ENCODE measurements around the gene LSM2.

LSM2 gene

DNA sequence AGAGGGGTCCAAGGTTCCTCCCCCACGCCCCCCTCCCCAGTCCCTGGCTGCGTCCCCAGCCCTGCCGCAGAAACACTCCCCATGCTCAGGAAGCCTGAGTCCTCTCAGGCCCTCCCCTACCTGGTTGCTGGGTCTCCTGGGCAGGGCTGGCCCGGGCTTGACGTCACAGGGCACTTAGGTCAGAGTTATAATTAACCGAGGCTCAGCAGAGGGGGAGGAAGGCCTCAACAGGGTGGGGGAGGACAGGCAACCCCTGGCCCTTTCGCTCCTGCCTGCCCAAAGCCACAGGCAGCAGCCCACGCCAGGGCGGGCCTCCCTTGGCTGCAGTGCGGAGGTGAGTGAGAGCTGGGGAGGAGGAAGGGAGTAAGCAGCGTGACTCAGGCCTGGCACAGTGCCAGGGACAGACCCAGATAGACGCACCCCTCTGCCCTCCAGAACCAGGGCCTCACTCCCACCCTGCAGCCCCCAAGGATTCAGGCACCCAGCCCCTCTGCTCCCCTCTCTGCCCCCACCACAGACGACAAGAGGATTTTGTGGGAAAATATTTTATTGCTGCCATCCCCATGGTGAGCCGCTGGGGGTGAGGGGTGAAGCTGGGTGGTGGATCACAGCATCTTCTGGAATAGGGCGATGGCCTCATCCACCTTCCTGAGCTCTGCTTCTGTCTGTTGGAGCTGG, 29.6 kb downstream of the LSM2 start, which contains the start of gene VWA7:
VWA7 (minus strand) TSS at position 340 of the 678 bp plus-strand sequence. CDS start 549 bp downstream, outside the sequence.
- peak within 1 kb of the TSS; percentile 37 to 48 for H3K4me3 ChIP-seq (ENCODE audit: low read depth in 1 of 2, low read length in 2 of 2)
- peaks cover 22 to 36% of the 10 kb centered on the region in 2 donors for H3K36me3 ChIP-seq (ENCODE audit: control insufficient read depth in 1 of 2, insufficient read depth in 2 of 2, low read length in 2 of 2)
- peak within 1 kb of the TSS; percentile 65 for H3K27ac ChIP-seq (ENCODE audit: low read depth, low read length)
- no peaks in the 10 kb centered on the region for H3K27me3 ChIP-seq (ENCODE audit: control insufficient read depth in 1 of 2, insufficient read depth in 2 of 2, low read length in 2 of 2)
- H3K9ac ChIP-seq (ENCODE audit: low read depth in 1 of 2, low read length in 2 of 2) = peak within 1 kb of the TSS; percentile 57 to 68
- H3K9me3 ChIP-seq (ENCODE audit: control insufficient read depth in 1 of 2, low read length in 2 of 2) = no peaks in the 10 kb centered on the region
- peaks cover 32 to 35% of the 10 kb centered on the region in 2 donors for H3K4me1 ChIP-seq (ENCODE audit: control insufficient read depth in 1 of 2, insufficient read depth in 2 of 2, low read length in 2 of 2)

DNA sequence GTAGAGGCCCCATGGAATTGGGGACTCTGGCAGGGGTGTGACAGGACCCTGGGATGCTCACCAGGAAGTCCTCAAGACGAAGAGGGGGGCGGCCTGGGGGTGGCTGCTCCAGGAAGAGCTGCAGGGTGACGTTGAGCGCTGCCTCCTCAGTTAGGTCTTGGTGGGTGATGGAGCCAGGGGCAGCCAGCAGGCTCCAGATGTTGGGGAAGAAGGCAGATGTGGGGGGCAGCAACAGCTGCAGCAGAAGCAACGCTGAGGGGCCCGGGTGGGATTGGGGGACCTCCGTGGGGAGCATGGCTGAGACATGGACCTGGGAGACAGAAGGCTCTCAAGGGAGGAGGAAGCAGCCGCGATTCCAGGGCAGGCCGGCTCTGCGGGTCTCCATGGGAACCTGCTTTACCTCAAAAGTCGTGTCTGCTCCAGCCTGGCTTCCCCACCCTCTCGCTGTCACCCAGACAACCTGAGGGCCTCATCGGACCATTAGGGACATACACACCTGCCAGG, 30.2 kb downstream of the LSM2 start:
- Histone ChIP-seq H3K27ac (ENCODE audit: low read depth, low read length) (peak overlapping the region; percentile 65), H3K27me3 (ENCODE audit: control insufficient read depth in 1 of 2, insufficient read depth in 2 of 2, low read length in 2 of 2) (no peaks in the 10 kb centered on the region), H3K4me1 (ENCODE audit: control insufficient read depth in 1 of 2, insufficient read depth in 2 of 2, low read length in 2 of 2) (peaks cover 32 to 35% of the 10 kb centered on the region in 2 donors), H3K4me3 (ENCODE audit: low read depth in 1 of 2, low read length in 2 of 2) (peak overlapping the region; percentile 37 to 48), H3K36me3 (ENCODE audit: control insufficient read depth in 1 of 2, insufficient read depth in 2 of 2, low read length in 2 of 2) (peaks cover 16 to 30% of the 10 kb centered on the region in 2 donors), H3K9ac (ENCODE audit: low read depth in 1 of 2, low read length in 2 of 2) (peak overlapping the region; percentile 57 to 68), H3K9me3 (ENCODE audit: control insufficient read depth in 1 of 2, low read length in 2 of 2) (no peaks in the 10 kb centered on the region)

DNA sequence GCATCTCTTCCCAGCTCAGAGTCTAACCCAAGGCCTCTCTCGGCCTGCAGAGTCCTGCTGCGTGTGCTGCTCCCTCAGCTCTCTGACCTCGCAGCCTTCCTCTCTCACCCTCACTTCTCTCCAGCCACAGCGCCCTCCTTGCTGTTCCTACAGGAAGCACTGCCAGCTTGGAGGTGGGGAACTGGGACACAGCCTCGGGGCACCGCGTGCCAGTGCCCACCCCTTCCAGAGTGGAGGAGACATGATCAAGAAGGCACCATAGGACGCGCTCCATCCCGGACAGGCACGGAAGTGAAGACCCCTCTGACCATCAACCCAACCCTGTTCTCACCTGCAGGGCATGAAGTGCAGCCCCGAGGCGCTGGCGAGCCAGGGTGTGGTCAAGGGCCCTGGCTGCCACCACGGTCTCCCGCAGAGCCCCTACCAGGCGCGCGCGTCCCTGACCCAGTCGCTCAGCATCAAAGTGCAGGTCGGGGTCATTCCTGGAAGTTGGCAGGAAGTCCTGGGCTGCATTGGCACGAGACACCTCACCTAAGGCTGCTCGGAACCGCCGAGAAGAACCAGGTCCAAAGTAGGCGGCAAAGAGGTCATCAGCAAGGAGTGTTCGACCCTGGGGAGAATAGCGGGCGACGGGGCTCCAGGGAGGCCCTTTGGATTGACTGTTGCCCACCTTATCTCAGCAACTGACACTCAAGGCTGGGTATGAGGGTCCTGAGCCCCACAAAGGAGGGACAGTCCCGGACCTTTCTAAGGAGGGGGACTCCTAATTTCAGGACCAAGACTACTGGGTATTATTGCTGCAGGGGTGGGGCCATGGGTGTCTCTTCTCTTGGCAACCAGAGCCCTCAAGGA, 30.9 kb downstream of the LSM2 start:
- no peaks in the 10 kb centered on the region for H3K27me3 ChIP-seq (ENCODE audit: control insufficient read depth in 1 of 2, insufficient read depth in 2 of 2, low read length in 2 of 2)
- no peaks in the 10 kb centered on the region for H3K9me3 ChIP-seq (ENCODE audit: control insufficient read depth in 1 of 2, low read length in 2 of 2)
- H3K27ac ChIP-seq (ENCODE audit: low read depth, low read length) = no peak overlapping the region
- H3K9ac ChIP-seq (ENCODE audit: low read depth in 1 of 2, low read length in 2 of 2) = peak overlapping the region; percentile 57 to 68
- H3K4me1 ChIP-seq (ENCODE audit: control insufficient read depth in 1 of 2, insufficient read depth in 2 of 2, low read length in 2 of 2) = peaks cover 32 to 35% of the 10 kb centered on the region in 2 donors
- peaks cover 11 to 23% of the 10 kb centered on the region in 2 donors for H3K36me3 ChIP-seq (ENCODE audit: control insufficient read depth in 1 of 2, insufficient read depth in 2 of 2, low read length in 2 of 2)
- peak overlapping the region; percentile 37 to 48 for H3K4me3 ChIP-seq (ENCODE audit: low read depth in 1 of 2, low read length in 2 of 2)

DNA sequence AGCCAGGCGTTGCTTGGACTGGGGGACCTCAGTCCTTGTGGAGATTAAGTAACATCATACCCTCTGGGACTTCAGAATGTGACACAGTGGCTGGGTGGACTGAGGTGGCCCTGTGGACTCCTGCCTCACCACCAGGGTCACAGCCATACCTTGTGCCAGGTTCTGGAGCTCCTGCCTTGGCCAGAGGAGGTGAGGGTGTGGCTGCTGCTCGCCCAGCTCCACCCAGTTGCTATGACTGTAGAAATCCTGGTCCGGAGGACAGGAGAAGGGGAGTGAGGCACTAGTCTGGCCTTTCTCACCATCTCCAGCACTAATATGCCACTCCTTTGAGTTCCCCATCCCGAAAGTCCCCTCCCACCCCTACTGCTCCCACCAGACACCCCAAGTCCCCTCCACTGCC, 31.6 kb downstream of the LSM2 start:
- Histone ChIP-seq H3K9ac (ENCODE audit: low read depth in 1 of 2, low read length in 2 of 2) (peak overlapping the region; percentile 33 to 68), H3K9me3 (ENCODE audit: control insufficient read depth in 1 of 2, low read length in 2 of 2) (no peaks in the 10 kb centered on the region), H3K27ac (ENCODE audit: low read depth, low read length) (no peak overlapping the region), H3K27me3 (ENCODE audit: control insufficient read depth in 1 of 2, insufficient read depth in 2 of 2, low read length in 2 of 2) (no peaks in the 10 kb centered on the region), H3K4me3 (ENCODE audit: low read depth in 1 of 2, low read length in 2 of 2) (peak overlapping the region in 1 of 2 donors; percentile 5), H3K36me3 (ENCODE audit: control insufficient read depth in 1 of 2, insufficient read depth in 2 of 2, low read length in 2 of 2) (peaks cover 4 to 16% of the 10 kb centered on the region in 2 donors), H3K4me1 (ENCODE audit: control insufficient read depth in 1 of 2, insufficient read depth in 2 of 2, low read length in 2 of 2) (peaks cover 32 to 35% of the 10 kb centered on the region in 2 donors)

DNA sequence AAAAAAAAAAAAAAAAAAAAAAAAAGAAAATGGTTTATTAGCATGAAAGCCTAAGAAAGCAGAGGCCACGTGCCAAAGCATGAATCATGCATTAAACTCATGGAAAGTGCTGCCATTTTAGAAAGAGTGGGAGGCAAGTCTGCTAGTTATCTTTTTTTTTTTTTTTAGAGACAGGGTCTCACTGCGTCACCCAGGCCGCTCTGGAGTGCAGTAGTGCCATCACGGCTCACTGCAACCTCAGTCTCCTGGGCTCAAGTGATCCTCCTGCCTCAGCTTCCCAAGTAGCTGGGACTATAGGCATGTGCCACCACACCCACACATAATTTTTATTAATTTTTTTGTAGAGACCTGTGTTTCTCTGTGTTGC, 34.8 kb downstream of the LSM2 start:
- Histone ChIP-seq H3K27me3 (ENCODE audit: control insufficient read depth in 1 of 2, insufficient read depth in 2 of 2, low read length in 2 of 2) (no peaks in the 10 kb centered on the region), H3K4me3 (ENCODE audit: low read depth in 1 of 2, low read length in 2 of 2) (no peak overlapping the region), H3K9ac (ENCODE audit: low read depth in 1 of 2, low read length in 2 of 2) (no peak overlapping the region), H3K36me3 (ENCODE audit: control insufficient read depth in 1 of 2, insufficient read depth in 2 of 2, low read length in 2 of 2) (no peaks in the 10 kb centered on the region), H3K9me3 (ENCODE audit: control insufficient read depth in 1 of 2, low read length in 2 of 2) (no peaks in the 10 kb centered on the region), H3K27ac (ENCODE audit: low read depth, low read length) (no peak overlapping the region), H3K4me1 (ENCODE audit: control insufficient read depth in 1 of 2, insufficient read depth in 2 of 2, low read length in 2 of 2) (peaks cover 26 to 31% of the 10 kb centered on the region in 2 donors)

DNA sequence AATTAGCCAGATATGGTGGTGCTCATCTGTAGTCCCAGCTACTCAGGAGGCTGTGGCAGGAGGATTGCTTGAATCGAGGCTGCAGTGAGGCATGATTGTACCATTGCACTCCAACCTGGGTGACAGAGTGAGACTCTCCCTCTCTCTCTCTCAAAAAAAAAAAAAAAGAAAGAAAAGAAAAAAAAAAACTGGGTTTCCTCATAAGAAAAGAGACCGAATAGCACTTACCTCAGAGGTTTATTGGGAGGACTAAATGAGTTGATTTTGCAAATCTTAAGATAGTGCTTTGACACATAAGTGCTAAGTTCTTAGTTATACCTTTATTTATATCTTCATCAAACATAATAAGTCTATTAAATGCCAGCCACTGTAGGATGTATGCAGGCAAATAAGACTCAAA, 35.9 kb downstream of the LSM2 start:
- Histone ChIP-seq H3K9me3 (ENCODE audit: control insufficient read depth in 1 of 2, low read length in 2 of 2) (no peaks in the 10 kb centered on the region), H3K4me1 (ENCODE audit: control insufficient read depth in 1 of 2, insufficient read depth in 2 of 2, low read length in 2 of 2) (peaks cover 15 to 30% of the 10 kb centered on the region in 2 donors), H3K27ac (ENCODE audit: low read depth, low read length) (no peak overlapping the region), H3K4me3 (ENCODE audit: low read depth in 1 of 2, low read length in 2 of 2) (no peak overlapping the region), H3K9ac (ENCODE audit: low read depth in 1 of 2, low read length in 2 of 2) (no peak overlapping the region), H3K36me3 (ENCODE audit: control insufficient read depth in 1 of 2, insufficient read depth in 2 of 2, low read length in 2 of 2) (no peaks in the 10 kb centered on the region), H3K27me3 (ENCODE audit: control insufficient read depth in 1 of 2, insufficient read depth in 2 of 2, low read length in 2 of 2) (no peaks in the 10 kb centered on the region)

DNA sequence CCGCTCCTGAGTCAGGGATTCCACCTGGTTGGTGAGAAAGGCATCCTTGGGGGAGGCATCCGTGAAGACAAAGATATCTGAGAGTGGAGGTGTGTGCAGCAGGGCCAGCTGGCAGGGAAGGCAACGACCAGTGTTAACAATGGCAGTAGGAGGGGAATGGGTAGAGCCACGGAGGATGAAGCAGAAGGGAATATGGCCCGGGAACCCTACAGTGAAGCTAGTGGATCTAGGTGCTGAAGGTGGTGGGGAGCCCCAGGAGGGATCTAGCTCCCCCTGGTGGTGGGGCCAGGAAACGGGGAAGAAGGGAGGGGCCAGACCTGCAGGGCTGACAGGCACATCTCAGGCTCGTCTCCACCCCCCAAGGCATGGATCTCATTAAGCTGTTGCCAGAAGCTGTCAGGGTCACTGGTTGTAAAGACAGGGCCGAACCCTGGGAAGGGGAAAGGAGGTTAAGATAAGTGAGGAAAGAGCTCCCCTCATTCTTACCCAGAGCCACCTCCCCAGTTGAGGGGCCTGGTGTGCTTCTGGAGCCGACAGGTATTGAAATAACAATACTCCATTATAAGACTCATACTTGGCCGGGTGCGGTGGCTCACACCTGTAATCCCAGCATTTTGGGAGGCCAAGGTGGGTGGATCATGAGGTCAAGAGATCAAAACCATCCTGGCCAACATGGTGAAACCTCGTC, 36.9 kb downstream of the LSM2 start:
- no peaks in the 10 kb centered on the region for H3K36me3 ChIP-seq (ENCODE audit: control insufficient read depth in 1 of 2, insufficient read depth in 2 of 2, low read length in 2 of 2)
- H3K4me1 ChIP-seq (ENCODE audit: control insufficient read depth in 1 of 2, insufficient read depth in 2 of 2, low read length in 2 of 2) = peaks cover 5 to 24% of the 10 kb centered on the region in 2 donors
- H3K27me3 ChIP-seq (ENCODE audit: control insufficient read depth in 1 of 2, insufficient read depth in 2 of 2, low read length in 2 of 2) = no peaks in the 10 kb centered on the region
- H3K4me3 ChIP-seq (ENCODE audit: low read depth in 1 of 2, low read length in 2 of 2) = no peak overlapping the region
- no peak overlapping the region for H3K9ac ChIP-seq (ENCODE audit: low read depth in 1 of 2, low read length in 2 of 2)
- H3K9me3 ChIP-seq (ENCODE audit: control insufficient read depth in 1 of 2, low read length in 2 of 2) = no peaks in the 10 kb centered on the region
- H3K27ac ChIP-seq (ENCODE audit: low read depth, low read length) = no peak overlapping the region

DNA sequence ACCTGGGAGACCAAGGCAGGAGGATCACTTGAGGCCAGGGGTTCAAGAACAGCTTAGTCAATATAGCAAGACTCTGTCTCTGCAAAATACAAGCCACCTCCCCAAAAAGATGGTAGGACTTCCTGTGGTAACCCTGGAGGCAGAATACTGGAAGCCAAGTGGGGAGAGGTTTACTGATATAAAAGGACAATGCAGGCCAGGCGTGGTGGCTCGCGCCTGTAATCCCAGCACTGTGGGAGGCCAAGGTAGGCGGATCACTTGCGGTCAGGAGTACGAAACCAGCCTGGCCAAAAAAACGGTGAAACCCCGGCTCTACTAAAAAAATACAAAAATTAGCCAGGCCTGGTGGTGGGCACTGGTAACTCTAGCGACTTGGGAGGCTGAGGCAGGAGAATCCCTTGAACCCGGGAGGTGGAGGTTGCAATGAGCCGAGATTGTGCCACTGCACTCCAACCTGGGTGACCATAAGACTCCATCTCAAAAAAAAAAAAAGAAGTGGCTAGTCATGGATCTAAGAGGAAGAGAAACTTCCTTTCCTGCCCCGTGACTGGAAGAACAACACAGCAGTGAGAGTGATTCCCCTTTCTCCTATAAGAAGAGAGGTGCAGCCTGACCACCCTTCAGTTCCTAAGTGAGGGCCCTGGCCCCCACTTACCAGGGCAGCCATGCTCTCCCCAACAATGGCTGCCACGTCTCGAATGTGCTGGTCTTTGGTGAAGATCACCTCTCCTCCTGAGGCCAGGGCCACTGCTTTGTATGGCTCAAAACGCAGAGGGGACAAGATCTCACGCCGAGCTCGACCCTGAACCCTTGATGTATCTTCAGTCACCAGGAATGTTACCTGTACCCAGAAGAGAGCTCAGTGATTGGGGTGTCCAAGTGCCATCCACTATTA, 38.2 kb downstream of the LSM2 start:
- H3K27ac ChIP-seq (ENCODE audit: low read depth, low read length) = no peak overlapping the region
- H3K27me3 ChIP-seq (ENCODE audit: control insufficient read depth in 1 of 2, insufficient read depth in 2 of 2, low read length in 2 of 2) = no peaks in the 10 kb centered on the region

DNA sequence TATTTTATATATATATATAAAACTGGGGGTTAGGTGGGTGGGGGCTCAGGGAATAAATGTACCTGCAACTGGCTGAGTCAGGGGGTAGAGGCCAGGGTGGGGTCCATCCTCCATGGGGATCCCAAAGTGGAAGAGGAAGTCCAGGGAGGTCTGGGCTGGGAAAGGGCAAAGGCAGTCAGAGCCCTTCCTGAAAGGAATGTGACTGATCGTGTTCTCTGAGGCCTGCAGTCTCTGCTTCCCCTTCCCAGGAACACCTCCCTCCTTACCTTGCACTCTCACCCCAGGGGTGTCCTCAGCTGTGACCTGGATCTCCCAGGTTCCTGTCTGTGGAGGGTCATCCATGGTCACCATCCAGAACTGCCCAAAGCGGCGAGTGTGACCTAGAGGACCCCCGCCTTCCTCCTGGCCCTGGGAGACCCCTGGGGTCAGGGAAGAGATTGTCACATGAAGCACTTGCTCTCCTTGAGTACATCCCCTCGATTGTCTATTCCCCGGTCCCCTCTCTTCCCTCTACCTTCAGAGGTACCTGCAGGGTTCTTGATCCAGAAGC, 39.6 kb downstream of the LSM2 start:
- H3K9me3 ChIP-seq (ENCODE audit: control insufficient read depth in 1 of 2, low read length in 2 of 2) = no peaks in the 10 kb centered on the region
- peak overlapping the region in 1 of 2 donors; percentile 10 for H3K9ac ChIP-seq (ENCODE audit: low read depth in 1 of 2, low read length in 2 of 2)
- H3K4me3 ChIP-seq (ENCODE audit: low read depth in 1 of 2, low read length in 2 of 2) = no peak overlapping the region
- H3K27me3 ChIP-seq (ENCODE audit: control insufficient read depth in 1 of 2, insufficient read depth in 2 of 2, low read length in 2 of 2) = no peaks in the 10 kb centered on the region
- peaks cover 21 to 35% of the 10 kb centered on the region in 2 donors for H3K4me1 ChIP-seq (ENCODE audit: control insufficient read depth in 1 of 2, insufficient read depth in 2 of 2, low read length in 2 of 2)
- H3K27ac ChIP-seq (ENCODE audit: low read depth, low read length) = no peak overlapping the region
- peaks cover 0 to 7% of the 10 kb centered on the region in 2 donors for H3K36me3 ChIP-seq (ENCODE audit: control insufficient read depth in 1 of 2, insufficient read depth in 2 of 2, low read length in 2 of 2)

More for the DNA sequence above, 38.2 kb downstream of the LSM2 start:
- no peak overlapping the region for H3K4me3 ChIP-seq (ENCODE audit: low read depth in 1 of 2, low read length in 2 of 2)
- H3K36me3 ChIP-seq (ENCODE audit: control insufficient read depth in 1 of 2, insufficient read depth in 2 of 2, low read length in 2 of 2) = peaks cover 0 to 3% of the 10 kb centered on the region in 2 donors
- no peak overlapping the region for H3K9ac ChIP-seq (ENCODE audit: low read depth in 1 of 2, low read length in 2 of 2)
- no peaks in the 10 kb centered on the region for H3K9me3 ChIP-seq (ENCODE audit: control insufficient read depth in 1 of 2, low read length in 2 of 2)
- H3K4me1 ChIP-seq (ENCODE audit: control insufficient read depth in 1 of 2, insufficient read depth in 2 of 2, low read length in 2 of 2) = peaks cover 11 to 35% of the 10 kb centered on the region in 2 donors

Data from duodenal mucosa (tissue), 2 donors.